ENCODE results near the gene SRP19.
"Not testable (repeated sequence)": the region's sequence is repeated elsewhere in the genome, so short reads cannot be mapped to it uniquely, and the experiment has no call there.

Gene SRP19

DNA sequence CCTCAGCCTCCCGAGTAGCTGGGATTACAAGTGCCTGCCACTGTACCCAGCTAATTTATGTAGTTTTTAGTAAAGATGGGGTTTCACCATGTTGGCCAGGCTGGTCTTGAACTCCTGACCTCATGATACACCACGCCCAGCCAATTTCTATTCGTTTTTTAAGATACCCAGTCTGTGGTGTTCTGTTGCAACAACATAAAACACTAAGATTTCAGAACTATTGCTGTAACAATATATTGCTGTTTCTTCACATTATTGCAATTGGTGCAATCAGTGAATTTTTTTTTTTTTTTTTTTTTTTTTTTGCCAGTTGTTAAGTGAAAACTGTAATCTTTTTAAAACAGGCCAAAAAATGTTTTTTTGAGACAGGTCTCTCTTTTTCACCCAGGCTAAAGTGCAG lies 9.9 kb downstream of the SRP19 start:
- DNase-seq (ENCODE audit: low read depth in 2 of 2) = no peak

DNA sequence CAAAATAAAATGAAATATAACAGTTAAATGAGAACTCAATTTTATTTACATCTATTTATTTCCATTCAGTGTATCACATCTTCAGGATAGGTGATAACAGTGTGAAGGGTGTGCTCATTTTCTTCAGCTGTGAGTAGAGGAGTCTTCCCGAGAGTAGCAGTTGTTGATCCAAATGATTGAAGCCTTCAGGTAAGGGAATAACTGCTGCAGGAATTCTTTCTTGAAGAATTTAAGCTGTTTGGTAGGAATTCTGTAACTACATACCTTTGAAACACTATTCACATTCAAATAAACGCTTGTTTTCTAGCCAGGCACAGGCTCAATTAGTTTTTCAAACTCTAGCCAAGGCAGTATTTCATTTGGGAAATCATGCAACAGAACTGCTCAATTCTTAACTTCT lies 15.3 kb downstream of the SRP19 start:
- no peak for DNase-seq (ENCODE audit: low read depth in 2 of 2)

- no peak for DNase-seq (ENCODE audit: low read depth in 2 of 2)
Observed at GRCh38 chr5:112878101-112878500, 17.0 kb downstream of the SRP19 start.

DNA sequence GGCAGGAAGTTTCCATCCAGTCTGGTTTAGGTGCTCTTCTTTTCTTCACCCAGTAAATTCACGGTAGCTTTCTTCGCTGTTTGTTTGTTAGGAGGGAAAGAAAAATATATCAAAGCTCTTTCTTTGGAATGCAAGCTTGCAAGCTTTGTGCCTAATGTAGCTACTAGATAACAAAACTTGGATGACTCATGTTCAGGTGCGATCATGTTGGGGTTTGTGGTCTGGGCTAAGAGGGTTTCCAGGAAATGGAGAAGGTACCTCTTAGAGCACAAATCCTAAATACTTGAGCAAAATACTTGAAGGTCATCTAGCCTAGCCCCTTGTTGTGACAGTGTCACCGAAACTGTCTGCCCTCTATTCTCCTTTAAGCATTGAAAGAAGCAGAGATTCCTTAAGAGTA lies 17.7 kb downstream of the SRP19 start:
- DNase-seq (ENCODE audit: low read depth in 2 of 2) = no peak

GRCh38 chr5:112880219-112880964 lies 19.3 kb downstream of the SRP19 start:
- no peak for DNase-seq (ENCODE audit: low read depth in 2 of 2)

DNA sequence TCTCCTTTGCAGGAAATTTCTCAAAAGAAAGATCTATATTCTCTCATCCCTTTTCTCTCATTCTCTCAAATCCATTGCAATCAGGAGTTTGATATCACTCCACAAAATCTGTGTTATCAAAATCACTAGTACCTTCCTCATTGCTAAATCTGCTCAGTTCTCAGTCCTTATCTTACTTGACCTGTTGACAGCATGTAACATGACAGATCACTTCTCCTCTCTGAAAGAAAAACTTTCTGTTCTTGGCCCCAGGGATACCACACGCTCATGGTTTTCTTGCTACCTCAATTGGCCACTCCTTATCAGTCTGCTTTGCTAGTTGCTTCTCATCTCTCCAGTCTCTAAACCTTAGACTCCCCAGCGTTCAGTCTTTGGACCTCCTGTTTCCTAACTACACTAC lies 22.1 kb downstream of the SRP19 start:
- no peak for DNase-seq (ENCODE audit: low read depth in 2 of 2)

DNA sequence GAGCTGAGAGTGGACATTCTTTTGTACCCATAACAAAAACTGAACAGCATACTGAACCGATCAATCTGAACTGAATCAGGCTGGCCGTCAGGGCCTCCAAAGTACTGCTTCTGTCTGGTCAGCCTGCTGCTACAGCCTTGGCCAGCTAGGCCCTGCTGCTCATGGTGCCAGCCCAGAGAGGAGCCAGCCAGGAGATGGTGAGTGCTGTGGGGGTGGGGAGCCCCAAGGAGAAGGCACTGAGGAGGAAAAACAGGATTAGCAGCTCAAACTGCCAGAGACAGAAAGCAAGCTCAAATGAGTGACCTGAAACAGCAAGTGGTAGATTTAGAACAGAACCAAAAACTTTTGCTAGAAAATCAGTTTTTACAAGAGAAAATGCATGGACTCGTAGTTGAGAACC lies 23.9 kb downstream of the SRP19 start:
- no peak for DNase-seq (ENCODE audit: low read depth in 2 of 2)

- DNase-seq (ENCODE audit: low read depth in 2 of 2) = no peak
Observed at GRCh38 chr5:112886975-112887374, 25.9 kb downstream of the SRP19 start.

GRCh38 chr5:112892066-112892465 lies 31.0 kb downstream of the SRP19 start:
- DNase-seq (ENCODE audit: low read depth in 2 of 2) = not testable (repeated sequence)

DNA sequence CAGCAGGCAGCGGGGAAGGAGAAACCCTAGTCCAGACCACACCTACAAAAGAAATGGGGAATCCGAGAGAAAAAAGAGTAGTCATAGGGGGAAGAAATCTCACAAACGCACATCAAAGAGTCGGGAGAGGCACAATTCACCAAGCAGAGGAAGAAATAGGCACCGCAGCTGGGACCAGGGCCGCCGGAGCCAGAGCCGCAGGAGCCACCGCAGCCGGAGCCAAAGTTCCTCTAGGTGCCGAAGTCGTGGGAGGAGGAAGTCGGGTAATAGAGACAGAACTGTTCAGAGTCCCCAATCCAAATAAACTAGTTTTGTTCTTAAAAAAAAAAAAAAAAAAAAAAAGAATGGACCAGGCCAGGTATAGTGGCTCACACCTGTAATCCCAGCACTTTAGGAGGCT lies 31.7 kb downstream of the SRP19 start:
- DNase-seq (ENCODE audit: low read depth in 2 of 2) = no peak

GRCh38 chr5:112895682-112896081 lies 34.6 kb downstream of the SRP19 start:
- no peak for DNase-seq (ENCODE audit: low read depth in 2 of 2)

DNA sequence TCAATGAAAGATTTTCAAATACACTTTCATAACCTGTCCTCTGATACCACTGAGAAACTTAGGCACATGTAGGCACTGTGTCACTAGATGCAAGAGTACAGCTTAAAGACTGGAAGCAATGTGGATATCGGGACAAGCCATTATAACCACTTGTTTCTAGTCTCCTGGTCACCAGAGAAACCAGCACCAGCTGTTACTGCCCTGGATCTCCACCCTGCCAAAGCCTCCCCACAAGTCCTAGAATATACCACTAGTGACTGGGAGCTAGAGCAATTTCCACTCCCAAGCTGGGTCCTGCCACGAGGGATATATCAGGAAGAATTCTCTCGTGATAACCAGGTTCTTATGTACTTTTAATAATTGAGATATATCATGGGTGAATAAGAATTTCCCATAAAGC lies 41.5 kb downstream of the SRP19 start:
- DNase-seq (ENCODE audit: low read depth in 2 of 2) = no peak

DNA sequence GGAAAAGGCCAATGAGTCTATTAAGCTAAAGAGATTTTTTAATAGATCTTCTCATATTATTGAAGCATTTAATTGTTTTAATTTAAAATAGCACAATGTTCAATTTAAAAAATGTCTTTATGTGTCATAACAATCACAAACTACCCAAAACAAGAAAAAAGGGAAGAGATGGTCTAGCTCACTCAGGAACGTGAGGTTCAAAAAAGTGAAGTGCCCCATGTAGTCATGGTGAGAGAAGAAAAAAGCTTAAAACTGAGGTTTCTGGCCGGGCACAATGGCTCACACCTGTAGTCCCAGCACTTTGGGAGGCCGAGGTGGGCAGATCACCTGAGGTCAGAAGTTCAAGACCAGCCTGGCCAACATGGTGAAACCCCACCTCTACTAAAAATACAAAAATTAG lies 43.9 kb downstream of the SRP19 start:
- DNase-seq (ENCODE audit: low read depth in 2 of 2) = not testable (repeated sequence)

DNA sequence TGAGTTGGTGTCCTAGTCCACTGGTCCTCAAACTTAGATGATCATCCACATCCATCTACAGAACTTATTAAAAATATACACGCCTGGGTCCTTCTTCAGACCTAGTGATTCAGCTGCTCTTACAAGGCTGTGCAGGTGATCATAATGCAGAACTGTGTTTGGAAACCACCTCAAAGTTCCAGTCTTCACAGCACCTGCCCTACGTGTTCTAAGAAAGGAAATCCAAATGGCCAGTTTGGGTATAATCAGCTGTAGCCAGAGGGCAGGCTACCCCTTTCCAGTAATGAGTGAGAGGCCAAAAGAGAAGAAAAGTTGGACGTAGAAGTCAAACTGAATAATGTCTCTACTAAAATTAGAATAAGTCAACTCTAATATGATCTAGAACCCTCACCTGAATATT lies 45.5 kb downstream of the SRP19 start:
- no peak for DNase-seq (ENCODE audit: low read depth in 2 of 2)

DNA sequence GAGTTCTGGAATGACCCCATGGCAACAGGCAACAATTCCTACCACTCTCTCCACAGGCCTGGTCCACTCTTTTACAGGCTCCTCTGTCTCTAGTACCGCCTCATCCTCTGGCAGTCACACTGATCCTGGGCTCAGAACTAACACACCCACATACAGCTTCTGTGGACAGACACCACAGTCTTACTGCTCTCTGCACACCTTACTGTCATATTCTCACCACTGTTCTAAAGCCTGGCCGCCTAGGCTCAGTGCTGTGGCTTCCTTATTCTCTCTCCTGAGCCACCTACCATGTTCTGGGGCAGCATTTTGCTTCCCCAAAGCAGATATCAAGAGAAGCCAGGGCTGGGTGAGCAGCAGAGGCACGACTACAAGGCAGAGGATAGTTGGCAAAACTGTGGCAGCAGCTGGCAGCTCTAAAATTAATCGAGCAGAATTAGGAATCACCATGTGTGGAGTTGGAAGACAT lies 46.1 kb downstream of the SRP19 start:
- no peak for DNase-seq (ENCODE audit: low read depth in 2 of 2)

- no peak for DNase-seq (ENCODE audit: low read depth in 2 of 2)
Observed at GRCh38 chr5:112908854-112909253, 47.8 kb downstream of the SRP19 start.

- DNase-seq (ENCODE audit: low read depth in 2 of 2) = no peak
Observed at GRCh38 chr5:112910529-112910928, 49.4 kb downstream of the SRP19 start.

DNA sequence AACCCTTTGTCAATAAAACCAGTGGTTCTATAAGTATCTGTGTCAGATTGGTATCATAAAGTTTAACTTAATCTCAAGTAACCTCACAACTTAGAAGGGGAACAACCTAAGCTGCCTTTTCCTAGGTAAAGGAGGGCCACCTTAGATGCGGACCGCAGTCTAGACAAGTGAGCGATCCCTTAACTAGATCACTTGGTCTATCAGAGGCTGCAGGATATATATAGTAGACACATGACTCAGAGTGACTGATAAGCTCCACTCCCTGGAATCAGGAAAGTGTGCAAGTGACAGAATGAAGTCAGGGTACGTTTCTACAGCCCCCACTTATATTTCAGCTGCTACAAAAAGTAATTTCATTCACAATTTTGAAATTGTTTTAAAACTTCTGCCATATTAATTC lies 53.5 kb downstream of the SRP19 start:
- no peak for DNase-seq (ENCODE audit: low read depth in 2 of 2)

DNA sequence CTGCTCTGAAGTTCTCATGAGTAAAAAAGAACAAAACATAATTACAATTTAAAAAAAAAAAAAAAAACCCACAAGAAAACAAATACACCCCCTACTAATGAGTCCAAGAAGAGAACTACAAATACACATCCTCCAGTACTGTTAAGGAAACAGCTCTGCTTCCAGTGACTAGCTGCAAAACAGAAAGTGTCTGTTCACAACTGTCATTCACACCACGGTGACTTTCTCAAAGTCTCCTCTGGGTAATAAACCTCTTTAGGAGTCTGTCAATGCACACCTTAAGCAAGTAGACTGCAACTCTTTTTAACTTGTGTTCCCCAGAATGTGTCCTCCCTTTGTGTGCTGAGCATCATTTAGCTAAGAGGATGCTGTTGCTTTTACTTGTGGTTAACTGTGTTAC lies 54.7 kb downstream of the SRP19 start:
- DNase-seq (ENCODE audit: low read depth in 2 of 2) = no peak

- DNase-seq (ENCODE audit: low read depth in 2 of 2) = no peak
Observed at GRCh38 chr5:112917453-112917995, 56.4 kb downstream of the SRP19 start.

- no peak for DNase-seq (ENCODE audit: low read depth in 2 of 2)
Observed at GRCh38 chr5:112918136-112918535, 57.0 kb downstream of the SRP19 start.

- DNase-seq (ENCODE audit: low read depth in 2 of 2) = no peak
Observed at GRCh38 chr5:112918679-112919078, 57.6 kb downstream of the SRP19 start.
